ENCODE measurements around the gene GADD45A.

DNA sequence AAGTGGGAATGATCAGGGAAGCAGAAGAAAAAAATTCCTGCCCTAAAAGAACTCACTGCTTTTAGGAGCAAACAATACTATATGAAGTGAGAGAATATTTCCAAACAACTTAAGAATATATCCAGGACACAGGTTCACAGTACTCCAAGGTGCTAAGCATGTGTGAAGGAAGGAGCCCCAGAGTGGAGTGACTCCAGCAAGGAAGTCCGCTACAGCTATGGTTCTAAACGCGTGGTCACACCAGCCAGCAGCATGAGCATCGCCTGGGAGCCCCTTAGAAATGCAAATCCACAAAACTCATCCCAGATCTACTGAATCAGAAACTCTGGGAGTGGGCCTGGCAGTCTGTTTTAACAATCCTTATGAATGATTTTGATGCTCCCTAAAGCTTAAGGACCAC is 36.1 kb downstream of the GADD45A start:
- TF ChIP-seq TAF1 (IDR thresholded peaks at IDR 0.05; ENCODE audit: low read depth, low read length) (no peak), POLR2A (IDR thresholded peaks at IDR 0.05; ENCODE audit: low read depth, low read length) (no peak)

Measured in GM12891 (cell line).